ENCODE data around the gene GLYAT.
"Not testable (repeated sequence)": the region's sequence is repeated elsewhere in the genome, so short reads cannot be mapped to it uniquely, and the experiment has no call there.

The GLYAT gene

GRCh38 chr11:58691675-58692074 is 40.1 kb downstream of the GLYAT start:
- H3K4me3 ChIP-seq (ENCODE audit: low read depth, low read length) = no peak overlapping the region
- H3K79me2 ChIP-seq = no peaks in the 10 kb centered on the region
- no peaks in the 10 kb centered on the region for H3K27me3 ChIP-seq (ENCODE audit: control insufficient read depth, insufficient read depth, low read length)
- no peak for TF ChIP-seq CTCF (IDR thresholded peaks at IDR 0.05)
- H3K36me3 ChIP-seq (ENCODE audit: control insufficient read depth, insufficient read depth, low read length) = no peaks in the 10 kb centered on the region
- H3K4me1 ChIP-seq = no peaks in the 10 kb centered on the region
- H3K27ac ChIP-seq = no peak overlapping the region
- H3K9ac ChIP-seq = no peak overlapping the region
- H3K9me3 ChIP-seq (ENCODE audit: control insufficient read depth, low read length) = no peaks in the 10 kb centered on the region
- H3K4me2 ChIP-seq (ENCODE audit: low read length) = no peak overlapping the region
- no peak overlapping the region for H2AFZ ChIP-seq

- no peaks in the 10 kb centered on the region for H3K9me3 ChIP-seq (ENCODE audit: control insufficient read depth, low read length)
- H3K27ac ChIP-seq = no peak overlapping the region
- H3K4me3 ChIP-seq (ENCODE audit: low read depth, low read length) = no peak overlapping the region
- H3K79me2 ChIP-seq = no peaks in the 10 kb centered on the region
- H3K4me1 ChIP-seq = no peaks in the 10 kb centered on the region
- H2AFZ ChIP-seq = no peak overlapping the region
- no peak overlapping the region for H3K4me2 ChIP-seq (ENCODE audit: low read length)
- H3K27me3 ChIP-seq (ENCODE audit: control insufficient read depth, insufficient read depth, low read length) = no peaks in the 10 kb centered on the region
- TF ChIP-seq CTCF (IDR thresholded peaks at IDR 0.05) = no peak
- H3K9ac ChIP-seq = no peak overlapping the region
- H3K36me3 ChIP-seq (ENCODE audit: control insufficient read depth, insufficient read depth, low read length) = no peaks in the 10 kb centered on the region
Observed at GRCh38 chr11:58688789-58689503, 42.8 kb downstream of the GLYAT start.

GRCh38 chr11:58685973-58686722 is 45.6 kb downstream of the GLYAT start:
- no peak for TF ChIP-seq CTCF (IDR thresholded peaks at IDR 0.05)
- Histone ChIP-seq H3K4me3 (ENCODE audit: low read depth, low read length) (no peak overlapping the region), H3K9ac (no peak overlapping the region), H3K4me2 (ENCODE audit: low read length) (no peak overlapping the region), H3K27me3 (ENCODE audit: control insufficient read depth, insufficient read depth, low read length) (no peaks in the 10 kb centered on the region), H3K9me3 (ENCODE audit: control insufficient read depth, low read length) (no peaks in the 10 kb centered on the region), H3K27ac (no peak overlapping the region), H3K79me2 (no peaks in the 10 kb centered on the region), H3K4me1 (no peaks in the 10 kb centered on the region), H2AFZ (no peak overlapping the region), H3K36me3 (ENCODE audit: control insufficient read depth, insufficient read depth, low read length) (no peaks in the 10 kb centered on the region)

- not testable (repeated sequence) for H3K79me2 ChIP-seq; H3K9ac ChIP-seq; H3K4me1 ChIP-seq; H3K9me3 ChIP-seq (ENCODE audit: control insufficient read depth, low read length); H3K4me3 ChIP-seq (ENCODE audit: low read depth, low read length); H3K4me2 ChIP-seq (ENCODE audit: low read length); H2AFZ ChIP-seq; H3K27ac ChIP-seq; H3K36me3 ChIP-seq (ENCODE audit: control insufficient read depth, insufficient read depth, low read length); H3K27me3 ChIP-seq (ENCODE audit: control insufficient read depth, insufficient read depth, low read length)
Observed at GRCh38 chr11:58682660-58683059, 49.1 kb downstream of the GLYAT start.

- not testable (repeated sequence) for H3K9ac ChIP-seq; H3K4me1 ChIP-seq; H3K27me3 ChIP-seq (ENCODE audit: control insufficient read depth, insufficient read depth, low read length); H3K79me2 ChIP-seq; H2AFZ ChIP-seq; H3K4me2 ChIP-seq (ENCODE audit: low read length); H3K4me3 ChIP-seq (ENCODE audit: low read depth, low read length); H3K27ac ChIP-seq; H3K9me3 ChIP-seq (ENCODE audit: control insufficient read depth, low read length); H3K36me3 ChIP-seq (ENCODE audit: control insufficient read depth, insufficient read depth, low read length)
Observed at GRCh38 chr11:58677536-58677935, 54.2 kb downstream of the GLYAT start.

Data from parathyroid adenoma (tissue), 2 donors.